Urothelium cell line (cell line): ENCODE data around the gene BLVRA.

Experiments
- DNase-seq: peaks from one replicate; pipeline ENCODE4 v3.0.0; 2011; ENCODE audit warnings: low spot score, mixed read lengths
- FAIRE-seq: peaks from 2 replicates; lab custom pipeline; 2011; peaks lifted over from hg19 to GRCh38; lab: Jason Lieb, UNC

Gene BLVRA

DNA sequence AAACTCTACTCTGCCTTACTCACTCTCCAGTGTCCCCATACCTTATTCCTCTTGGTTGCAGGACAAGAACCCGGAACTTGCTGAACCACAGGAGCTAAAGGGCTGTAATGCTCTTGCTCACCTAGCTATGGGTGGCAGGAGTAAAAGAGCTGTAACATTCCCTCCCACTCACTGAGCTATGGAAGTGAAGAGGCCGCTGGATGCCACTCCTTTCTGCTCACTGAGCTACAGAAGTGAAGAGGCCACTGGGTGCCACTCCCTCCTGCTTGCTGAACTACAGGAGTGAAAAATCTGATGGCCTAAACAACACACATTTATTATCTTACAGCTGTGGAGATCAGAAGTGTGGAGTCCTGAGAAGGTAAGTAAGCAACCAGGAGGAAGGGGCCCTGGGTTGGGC is 93.3 kb downstream of the BLVRA start:
- FAIRE-seq (no peak), DNase-seq (no peak)

DNA sequence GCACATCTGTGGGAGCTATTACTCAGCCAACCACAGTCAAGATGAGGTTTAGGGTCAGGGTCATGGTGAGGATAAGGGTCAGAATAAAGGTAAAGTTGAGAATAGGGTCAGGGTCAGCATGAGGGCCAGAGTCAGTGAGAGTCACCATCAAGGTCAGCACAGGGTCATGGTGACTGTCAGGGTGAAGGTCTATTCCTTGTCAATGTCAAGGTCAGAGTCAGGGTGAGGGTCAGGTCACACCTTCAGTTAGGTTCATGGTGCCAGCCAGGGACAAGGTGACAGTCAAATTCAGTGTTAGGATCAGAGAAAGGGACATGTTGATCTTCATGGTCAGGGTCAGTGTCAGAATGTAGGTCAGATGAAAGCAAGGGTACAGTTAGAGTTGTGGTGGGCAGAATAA is 96.7 kb downstream of the BLVRA start:
- DNase-seq (no peak), FAIRE-seq (peak; percentile 17)

- DNase-seq (no peak), FAIRE-seq (no peak)
Observed at GRCh38 chr7:43856316-43856715, 97.8 kb downstream of the BLVRA start.
